Head of caudate nucleus (tissue), 42 donors: ENCODE measurements around the gene DAZAP1.
A peak's percentile ranks its signal among the peaks of the same experiment; 100 is the strongest.

ENCODE experiments used
- DNase-seq, 42 donors: peaks; one replicate each; pipeline versions ENCODE4 v3.0.0 to v3.0.0-alpha.2; 2020 to 2021; ENCODE audit warnings: mixed read lengths in 7 of 42
- intact Hi-C: fragments of 100-400 bp; cut with DNase I; formaldehyde crosslinking; loops from one replicate; pipeline ENCODE4 v1.15.0; 2022

Gene DAZAP1

DNA sequence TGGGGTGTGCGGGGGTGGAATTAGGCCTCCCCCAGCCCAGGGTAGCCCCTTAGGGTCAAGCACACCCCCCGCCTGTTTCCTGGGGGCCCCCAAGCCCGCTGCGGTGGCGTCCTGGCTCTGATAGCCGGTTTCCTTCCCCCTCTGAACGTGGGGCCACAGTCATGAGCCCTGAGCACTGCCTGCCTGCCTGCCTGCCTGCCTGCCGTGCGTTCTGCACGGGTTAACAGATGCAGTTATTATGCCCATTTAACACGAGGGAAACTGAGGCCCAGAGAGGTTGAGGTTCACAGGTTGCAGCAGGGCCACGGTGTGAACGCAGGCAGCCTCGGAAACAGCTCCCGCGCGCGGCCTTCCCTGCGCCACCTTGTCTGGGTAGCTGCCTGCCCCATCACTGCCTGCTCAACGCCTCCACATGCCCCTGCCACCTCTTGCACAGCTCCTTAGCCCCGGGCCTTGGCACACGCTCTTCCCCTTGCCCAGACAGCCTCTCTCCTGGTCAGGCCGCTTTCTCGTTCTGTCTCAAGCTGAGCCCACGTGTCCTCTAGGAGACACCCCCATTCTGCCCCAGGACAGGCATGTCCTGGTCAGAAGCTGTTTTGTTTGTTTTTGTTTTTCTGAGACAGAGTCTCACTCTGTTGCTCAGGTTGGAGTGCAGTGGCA, 4.8 kb upstream of the DAZAP1 start:
- intact Hi-C loops: no loop called here
- no peak for DNase-seq

DNA sequence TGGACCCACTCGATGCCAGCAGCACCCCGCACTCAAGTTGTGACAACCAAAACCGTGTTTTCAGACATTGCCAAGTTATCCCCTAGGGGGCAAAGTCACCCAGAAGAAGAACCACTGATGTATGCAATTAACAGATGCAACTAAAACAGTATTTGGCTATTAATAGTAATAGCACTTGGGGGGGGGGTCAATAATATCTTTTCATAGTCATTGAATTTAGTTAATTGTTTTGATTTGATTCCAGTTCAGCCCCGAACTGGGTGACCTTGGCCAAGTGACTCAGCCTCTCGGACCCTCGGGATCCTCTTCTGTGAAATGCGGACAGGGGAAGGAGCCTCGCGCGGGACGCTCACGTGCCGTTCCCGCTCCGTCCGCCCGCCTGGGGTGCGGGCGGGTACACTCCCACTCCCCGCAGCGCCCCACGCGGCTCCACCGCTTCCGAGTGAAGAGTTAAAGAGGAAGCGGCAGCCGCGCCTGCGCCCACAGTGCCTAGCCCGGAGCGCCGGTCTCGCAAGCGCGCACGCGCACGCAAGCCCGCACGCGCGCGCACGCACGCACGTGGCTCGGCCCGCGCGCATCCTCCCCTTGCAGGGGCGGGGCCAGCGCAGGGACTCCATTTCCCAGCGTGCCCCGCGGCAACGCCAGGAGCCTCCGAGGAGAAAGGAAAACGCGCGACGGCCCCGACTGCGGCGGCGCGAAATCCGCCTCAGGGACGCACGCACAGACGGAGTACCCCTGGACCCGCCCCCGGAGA, 435 bp upstream of the DAZAP1 start:
- peak; percentile 94 to 100 (median 99) for DNase-seq
- intact Hi-C loops: loop anchor here (5.0 kb wide), 1 partner anchor 35 kb away; no protein-coding TSS in a partner anchor

DNA sequence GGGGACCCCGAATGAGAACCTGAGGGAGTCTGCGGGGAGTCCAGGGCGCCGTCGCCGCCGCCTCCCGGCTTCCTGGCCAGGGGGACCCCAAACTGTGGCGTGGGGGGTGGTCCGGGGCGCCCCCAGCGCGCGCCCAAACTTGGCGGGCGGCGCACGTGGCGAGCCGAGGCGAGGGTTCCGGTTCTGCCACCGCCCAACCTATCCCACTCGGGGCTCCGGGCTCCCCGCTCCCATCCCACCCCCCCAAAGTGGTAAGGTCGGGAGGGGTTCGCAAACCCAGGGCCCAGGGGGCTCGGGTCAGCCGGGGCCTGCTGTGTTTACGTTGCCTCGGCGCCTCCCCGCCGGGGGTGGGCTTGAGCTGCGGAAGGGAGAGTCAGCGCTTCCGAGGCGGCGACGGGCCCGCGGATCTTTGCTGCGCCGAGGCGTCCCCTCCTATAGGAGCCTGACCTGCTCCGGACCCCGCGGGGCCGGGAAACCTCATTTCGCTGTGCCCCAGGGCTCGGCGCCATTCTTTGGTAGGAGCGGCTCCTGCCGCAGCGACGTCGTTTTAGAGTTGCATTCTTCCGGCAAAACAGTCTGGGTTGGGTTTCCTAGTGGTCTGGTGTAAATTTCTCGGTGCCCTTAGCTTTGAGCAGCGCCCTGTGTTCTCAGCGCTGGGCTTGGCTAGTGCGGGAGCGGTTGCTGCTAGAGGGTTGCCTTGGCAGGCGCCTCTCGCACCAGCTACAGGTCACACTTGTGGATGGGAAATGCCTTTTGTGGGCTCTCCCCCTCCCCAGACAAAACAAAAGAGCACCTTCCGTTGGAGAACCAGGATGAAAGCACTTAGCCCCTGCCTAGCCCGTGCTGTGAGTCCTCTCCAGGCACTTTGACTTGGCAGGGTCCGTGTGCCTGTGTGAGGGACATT, 1.2 kb downstream of the DAZAP1 start:
- DNase-seq: peak in 4 of 42 donors; percentile 37 to 61 (median 54)
- intact Hi-C loops: loop anchor here (5.0 kb wide), 1 partner anchor 34 kb away; no protein-coding TSS in a partner anchor

DNA sequence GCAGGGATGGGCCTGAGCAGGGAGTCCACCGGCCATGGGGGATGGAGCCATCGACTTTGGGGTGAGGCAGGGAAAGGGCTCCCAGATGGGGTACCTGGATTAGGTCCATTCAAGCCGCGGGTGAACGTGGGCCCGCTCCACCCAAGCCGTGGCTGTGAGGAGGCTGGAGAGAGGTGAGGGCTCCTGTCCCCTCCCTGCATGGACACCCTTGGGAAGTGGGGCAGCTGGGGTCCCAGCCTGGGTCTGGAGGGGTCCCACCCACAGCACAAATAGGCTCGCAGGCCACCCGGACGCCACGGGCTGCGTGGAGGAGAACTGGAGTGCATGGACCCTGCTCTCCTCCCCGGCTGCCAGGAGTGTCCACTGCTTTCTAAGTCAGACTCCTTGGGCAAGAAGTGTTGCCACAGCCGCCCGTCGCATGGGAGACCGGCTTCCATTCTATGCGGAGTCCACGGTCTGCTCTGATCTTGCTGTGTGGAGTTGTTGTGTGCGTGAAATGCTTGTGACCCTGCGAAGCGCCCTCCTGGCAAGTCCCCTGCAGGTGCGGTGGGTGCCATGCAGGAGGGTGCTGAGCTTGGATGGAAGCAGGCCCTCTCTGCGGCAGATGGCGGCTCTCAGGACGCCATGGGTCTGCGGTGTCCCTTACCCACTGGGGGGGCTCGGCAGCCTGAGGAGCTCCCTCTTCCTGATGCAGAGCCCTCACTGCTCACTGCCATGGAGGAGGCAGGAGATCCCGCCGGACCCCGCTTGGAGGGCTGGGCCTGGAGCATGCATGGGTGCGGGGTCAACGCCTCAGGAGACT, 2.0 kb downstream of the DAZAP1 start:
- DNase-seq: no peak
- intact Hi-C loops: loop anchor here (5.0 kb wide), 1 partner anchor 33 kb away; no protein-coding TSS in a partner anchor

DNA sequence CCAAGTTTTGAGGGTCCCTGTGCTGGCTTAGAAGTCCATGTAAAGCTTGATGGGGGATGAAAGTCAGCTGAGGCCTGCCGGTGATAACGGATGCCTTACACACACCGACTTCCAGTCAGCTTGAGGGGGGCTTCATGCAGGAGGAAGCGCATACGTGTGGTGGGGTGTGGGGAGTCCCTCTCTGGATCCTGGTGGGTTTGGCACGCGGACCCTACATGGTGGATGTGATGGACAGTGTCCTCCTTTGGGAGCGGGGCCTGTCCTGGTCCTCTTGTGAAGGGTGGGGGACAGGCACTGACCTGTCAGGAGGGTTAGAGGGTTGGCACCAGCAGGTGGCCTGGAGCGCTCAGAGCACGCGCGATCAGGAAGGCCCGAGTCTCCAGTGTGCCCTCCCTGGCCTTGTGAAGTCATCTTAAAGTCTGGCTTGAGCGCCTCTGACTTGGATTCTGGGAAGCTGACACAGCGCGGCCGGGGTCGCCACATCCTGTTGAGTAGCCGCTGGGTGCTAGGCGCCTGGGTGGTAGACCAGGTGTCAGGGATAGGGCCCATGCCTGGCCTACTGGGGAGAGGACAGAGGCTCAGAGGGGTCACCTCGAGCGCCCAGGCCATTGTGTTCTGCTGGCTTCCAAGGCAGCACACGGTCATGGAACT, 2.9 kb downstream of the DAZAP1 start:
- DNase-seq: no peak
- intact Hi-C loops: no loop called here

DNA sequence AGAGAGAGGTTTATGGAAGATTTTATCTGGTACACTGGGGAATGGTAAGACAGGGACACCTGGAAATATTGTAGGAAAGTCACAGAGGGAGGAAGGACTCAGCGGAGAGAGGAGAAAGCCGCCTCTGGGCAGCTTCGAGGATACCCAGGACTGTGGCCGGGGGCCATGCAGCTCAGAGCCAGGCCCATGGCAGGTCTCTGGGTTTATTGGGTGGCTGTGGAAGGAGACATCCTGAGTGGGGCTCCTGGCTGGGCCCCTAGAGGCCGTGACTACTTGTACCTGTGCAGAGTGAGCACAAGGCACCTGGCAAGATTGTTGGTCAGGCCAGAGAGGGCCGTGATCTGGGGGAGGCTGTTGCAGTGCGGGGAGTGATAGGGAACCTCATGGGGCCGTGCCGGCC, 3.4 kb downstream of the DAZAP1 start:
- DNase-seq: no peak
- intact Hi-C loops: no loop called here

DNA sequence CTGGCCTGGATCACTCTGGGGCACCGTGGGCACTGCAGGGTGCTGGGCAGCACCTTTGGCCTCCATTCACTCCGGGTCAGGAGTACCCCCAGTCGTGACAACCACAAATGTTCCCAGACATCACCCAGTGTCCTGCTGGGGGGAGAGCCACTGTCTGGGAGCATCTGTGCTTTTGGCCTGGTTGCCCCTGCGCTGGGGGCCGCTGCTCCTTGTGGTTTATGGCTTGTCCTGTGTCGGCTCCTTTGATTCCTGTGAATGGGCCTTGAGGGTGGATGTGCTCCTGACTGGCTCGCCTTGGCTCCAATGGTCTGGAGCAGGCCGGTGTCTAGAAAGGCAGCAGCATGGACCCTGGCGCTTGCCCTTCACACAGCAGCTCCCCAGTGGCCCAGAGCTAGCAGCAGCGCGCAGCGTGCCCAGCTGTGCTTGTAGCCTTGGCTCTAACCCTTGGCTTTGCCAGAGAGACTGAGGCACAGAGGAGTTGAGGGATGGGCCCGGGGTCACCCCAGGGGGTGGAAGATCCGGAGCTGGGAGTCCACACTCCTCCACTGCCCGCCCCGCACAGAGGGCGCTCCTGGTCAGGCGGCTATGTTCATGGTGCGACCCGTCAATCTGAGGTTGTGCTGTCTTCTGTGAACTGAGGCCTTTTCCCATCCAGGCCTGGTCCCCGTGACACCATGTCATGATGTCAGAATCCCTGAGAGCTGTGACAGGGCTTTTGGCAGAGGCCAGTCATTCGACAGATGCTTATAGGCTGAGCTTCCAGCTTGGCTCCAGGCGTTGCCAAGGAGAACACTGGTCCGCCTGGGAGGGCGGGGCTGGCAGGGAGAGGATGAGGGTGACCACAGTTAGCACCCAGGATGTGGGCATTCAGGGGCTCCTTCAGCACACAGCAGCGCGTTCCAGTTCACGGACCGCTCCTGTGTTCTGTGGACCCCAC, 4.1 kb downstream of the DAZAP1 start:
- DNase-seq: peak; percentile 77 to 98 (median 93)
- intact Hi-C loops: no loop called here

DNA sequence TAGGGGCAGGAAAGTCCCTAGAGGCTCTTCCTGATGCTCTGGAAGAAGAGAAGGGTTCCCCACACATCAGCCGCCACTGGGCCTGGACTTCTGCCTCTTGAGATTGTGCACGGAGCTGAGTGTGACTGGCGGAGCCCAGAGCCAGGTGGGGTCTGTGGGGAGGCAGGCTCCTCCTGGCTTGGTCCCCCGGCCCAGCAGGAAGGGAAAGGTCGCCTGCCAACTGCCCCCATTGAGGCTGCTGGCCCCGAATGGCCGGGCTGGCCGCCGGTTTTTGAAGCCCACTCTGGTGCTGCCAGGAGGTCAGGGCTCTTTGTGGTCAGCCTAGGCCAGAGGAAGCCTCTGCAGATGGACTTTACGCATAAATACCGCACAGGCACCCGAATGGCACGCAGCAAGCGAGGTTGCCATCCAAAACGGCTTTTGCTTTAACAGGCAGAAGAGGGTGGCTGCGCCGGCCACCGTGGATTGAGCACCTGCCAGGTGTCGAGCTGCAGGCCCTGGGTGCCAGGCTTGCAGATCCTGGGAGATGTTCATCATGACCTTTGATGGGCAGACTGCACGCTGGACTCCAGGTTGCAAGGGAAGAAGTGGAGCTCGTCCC, 5.0 kb downstream of the DAZAP1 start:
- intact Hi-C loops: no loop called here
- no peak for DNase-seq

DNA sequence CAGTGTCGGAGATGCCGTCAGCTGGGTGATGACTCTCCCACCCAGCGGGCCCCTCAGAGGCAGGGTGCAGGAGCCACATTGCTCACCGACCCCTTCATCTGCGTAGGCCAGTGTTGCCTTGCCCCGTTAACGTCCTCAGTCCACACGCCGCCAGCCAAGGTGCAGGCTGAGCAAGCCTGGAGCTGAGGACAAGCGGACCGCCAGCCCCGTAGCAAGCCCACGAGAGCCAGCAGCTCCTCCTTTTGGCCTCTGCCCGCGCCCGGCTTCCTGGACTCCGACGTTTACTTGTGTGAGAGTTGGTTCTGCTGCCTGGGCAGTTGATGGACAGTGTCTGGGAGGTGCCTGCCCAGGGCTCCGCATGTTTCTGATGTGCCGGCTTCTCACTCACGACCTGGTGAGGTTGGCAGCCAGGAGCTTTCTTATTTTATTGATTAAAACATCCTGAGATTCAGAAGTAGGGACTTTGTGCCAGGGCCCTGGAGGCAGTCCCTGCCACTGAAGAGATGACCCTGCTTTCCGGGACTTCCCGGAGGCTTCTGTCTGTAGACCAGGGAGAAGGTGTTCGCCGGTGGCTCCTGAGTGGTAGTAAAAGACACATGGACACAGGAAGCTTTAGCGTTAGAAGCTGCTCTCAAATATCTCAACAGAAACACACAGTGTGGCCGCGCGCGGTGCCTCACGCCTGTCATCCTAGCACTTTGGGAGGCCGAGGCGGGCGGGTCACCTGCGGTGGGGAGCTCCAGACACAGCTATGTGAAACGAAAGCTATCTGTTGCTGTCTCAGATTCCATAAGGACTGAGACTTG, 5.8 kb downstream of the DAZAP1 start:
- intact Hi-C loops: no loop called here

DNA sequence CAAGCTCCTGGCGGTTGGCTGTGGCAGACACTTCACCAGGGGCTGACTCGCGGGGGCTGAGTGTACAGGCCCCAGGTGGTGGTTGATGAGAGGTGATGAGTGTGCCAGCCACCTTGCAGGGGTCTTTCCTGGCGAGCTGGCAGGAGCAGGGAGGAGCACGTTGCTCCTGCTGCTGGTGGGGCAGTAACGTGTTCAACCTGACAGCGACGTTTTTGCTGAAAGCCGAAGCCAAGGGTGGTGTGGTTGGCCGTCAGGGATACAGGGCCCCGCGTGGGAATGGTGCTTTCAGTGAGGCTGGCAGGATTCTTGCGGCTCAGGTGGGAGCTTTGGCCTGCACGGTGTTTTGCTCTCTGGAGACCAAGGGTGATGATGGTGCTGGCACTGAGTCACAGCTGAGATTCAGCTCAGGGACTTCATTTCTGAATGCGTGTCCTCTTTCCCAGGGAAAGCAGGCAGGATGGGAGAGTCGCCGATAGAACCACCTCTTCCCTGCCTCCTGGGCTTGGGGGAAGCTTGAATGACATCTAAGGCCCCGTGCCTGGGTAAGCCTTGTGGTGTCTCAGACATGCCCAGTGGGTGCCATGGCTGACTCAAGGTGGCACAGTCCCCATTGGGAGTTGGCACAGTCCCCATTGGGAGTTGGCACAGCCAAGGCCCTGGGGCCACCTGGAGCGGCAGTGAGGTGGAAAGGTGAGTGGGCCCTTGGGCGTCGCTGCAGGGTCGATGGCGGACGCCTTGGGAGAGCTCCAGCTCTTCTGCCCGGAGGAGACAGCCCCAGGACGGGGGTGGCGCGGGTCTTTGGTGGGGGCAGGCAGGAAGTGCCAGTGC, 8.8 kb downstream of the DAZAP1 start:
- intact Hi-C loops: no loop called here
- peak in 2 of 42 donors; percentile 22 to 58 for DNase-seq

More for the DNA sequence above, 5.8 kb downstream of the DAZAP1 start:
- DNase-seq: no peak

DNA sequence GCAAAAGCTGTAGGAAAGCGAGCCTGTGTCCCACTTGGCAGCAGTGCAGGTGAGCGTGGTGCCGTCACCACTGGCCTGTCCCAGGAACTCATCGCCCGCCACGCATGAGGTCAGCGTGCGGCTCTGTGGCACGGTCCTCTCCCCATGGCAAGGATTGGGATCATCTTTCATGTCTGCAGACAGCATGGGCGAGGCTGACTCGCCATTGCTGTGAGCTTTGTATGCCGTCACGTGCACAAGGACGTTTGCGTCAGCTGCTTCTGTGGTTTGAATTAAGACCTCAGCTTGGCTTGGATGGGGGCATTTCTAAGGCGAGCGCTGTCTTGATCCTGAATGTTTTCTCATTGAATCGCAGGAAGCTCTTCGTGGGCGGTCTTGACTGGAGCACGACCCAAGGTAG, 9.8 kb downstream of the DAZAP1 start:
- intact Hi-C loops: no loop called here
- peak in 15 of 42 donors; percentile 36 to 77 (median 58) for DNase-seq

DNA sequence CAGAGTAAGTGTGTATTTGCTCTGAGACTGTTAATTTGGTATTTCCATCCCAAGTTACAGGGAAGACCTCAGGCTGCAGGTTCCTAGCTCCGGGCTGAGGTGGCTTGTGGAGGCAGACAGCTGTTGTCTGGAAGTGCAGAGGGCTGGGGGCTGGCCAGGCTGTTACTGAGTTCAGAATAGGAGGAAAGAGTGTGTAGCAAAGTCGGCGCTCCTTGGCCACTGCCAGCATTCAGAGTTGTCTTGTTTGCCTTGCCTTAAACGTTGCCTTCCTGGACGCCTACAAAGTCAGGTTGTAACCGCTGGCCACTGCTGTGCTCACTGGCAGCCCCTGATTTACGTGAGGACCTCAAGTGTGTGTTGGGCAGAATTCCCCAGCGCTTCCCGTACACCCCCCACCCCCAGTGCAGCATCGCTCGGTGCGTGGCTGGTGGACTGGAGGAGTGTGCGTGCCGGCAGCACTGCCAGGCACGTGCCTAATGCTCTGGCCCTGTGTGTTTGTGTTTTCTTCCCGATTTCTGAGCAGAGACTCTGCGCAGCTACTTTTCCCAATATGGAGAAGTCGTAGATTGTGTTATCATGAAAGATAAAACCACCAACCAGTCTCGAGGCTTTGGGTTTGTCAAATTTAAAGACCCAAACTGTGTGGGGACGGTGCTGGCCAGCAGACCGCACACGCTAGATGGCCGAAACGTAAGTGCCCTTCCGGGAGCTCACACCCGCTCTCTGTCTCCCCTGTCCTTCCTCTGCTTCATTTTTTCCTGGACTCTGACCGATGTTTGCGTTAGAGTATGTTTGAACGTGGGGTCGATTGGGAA, 10.5 kb downstream of the DAZAP1 start:
- peak in 5 of 42 donors; percentile 24 to 60 (median 40) for DNase-seq
- intact Hi-C loops: no loop called here

DNA sequence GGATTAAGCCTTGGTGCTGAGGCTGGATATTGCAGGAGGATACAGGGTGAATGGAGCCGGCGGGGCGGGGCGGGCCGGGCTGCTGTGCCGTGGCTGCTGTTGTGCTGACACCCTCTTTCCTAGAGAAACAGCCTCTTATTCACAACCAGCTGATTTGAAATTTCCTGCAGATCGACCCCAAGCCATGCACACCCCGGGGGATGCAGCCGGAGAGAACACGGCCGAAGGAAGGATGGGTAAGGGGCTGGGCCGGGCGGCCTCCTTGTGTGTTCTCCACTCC, 11.1 kb downstream of the DAZAP1 start:
- DNase-seq: no peak
- intact Hi-C loops: no loop called here

DNA sequence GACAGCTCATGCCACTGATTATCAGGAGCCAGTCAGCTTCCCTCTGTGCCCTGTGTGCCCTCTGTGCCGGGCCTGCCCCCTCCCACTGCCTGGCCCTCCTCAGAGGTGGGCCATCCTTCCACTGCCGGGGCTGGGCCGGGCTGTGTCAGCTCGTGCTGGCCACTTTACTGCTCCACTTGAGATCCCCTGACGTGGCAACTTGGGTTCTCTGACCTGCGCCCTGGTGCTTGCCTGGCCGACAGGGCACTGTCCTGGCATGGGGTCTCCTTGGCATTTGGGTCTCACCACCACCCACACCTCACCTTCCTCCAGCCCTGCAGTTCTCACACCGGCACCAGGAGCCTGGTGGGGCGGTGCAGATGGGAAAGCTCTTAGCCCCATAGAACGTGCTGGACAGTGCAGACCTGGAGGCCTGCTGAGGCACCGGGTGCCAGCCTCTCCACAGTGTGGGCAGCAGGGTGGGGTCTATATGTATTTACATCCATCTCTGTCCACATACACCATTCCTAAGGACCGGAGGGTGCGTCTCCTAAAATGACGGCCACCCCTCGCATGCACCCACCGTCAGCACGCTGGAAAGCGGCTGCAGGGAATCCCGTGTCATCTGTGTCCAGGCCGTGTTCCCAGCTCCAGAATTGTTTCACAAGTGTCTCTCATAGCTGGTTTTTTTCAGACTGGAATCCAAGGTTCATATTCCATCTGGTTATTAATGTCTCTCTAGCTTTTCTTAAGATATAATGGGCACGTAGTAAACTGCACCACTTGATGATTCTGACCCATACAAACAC, 11.8 kb downstream of the DAZAP1 start:
- no peak for DNase-seq
- intact Hi-C loops: no loop called here
